ENCODE measurements around the gene WFDC1. TPM values are rescaled to one million over a fixed set of nuclear protein-coding genes. Genes with fewer than 3 reads are reported as not detected.
A peak's percentile ranks its signal among the peaks of the same experiment; 100 is the strongest.

The WFDC1 gene
- total and polyA plus RNA-seq, 7 donors: 0.32 to 1.2 (median 0.65) TPM; not detected in 1

- ATAC-seq (peak; percentile 69 to 96 (median 94)), DNase-seq (no peak)
- TF ChIP-seq, protein P1, sequence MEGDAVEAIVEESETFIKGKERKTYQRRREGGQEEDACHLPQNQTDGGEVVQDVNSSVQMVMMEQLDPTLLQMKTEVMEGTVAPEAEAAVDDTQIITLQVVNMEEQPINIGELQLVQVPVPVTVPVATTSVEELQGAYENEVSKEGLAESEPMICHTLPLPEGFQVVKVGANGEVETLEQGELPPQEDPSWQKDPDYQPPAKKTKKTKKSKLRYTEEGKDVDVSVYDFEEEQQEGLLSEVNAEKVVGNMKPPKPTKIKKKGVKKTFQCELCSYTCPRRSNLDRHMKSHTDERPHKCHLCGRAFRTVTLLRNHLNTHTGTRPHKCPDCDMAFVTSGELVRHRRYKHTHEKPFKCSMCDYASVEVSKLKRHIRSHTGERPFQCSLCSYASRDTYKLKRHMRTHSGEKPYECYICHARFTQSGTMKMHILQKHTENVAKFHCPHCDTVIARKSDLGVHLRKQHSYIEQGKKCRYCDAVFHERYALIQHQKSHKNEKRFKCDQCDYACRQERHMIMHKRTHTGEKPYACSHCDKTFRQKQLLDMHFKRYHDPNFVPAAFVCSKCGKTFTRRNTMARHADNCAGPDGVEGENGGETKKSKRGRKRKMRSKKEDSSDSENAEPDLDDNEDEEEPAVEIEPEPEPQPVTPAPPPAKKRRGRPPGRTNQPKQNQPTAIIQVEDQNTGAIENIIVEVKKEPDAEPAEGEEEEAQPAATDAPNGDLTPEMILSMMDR (IDR thresholded peaks at IDR 0.05): no peak
- Histone ChIP-seq H3K36me3 (ENCODE audit: insufficient read depth in 1 of 2, low read depth in 1 of 2) (no peaks in the 10 kb centered on the region), H3K27me3 (ENCODE audit: insufficient read depth in 3 of 3, low read length in 2 of 3) (no peaks in the 10 kb centered on the region), H3K4me3 (no peak overlapping the region), H3K4me1 (no peaks in the 10 kb centered on the region), H3K27ac (no peak overlapping the region), H3K9me3 (no peaks in the 10 kb centered on the region)
- 23 to 34% (median 26%) methylated on average over 4 of the region's 4 CpGs for WGBS, 3 donors
- intact Hi-C loops (cut with DNase I): no loop called here
Measured at GRCh38 chr16:84266451-84266850, 28.2 kb upstream of the WFDC1 start.

DNA sequence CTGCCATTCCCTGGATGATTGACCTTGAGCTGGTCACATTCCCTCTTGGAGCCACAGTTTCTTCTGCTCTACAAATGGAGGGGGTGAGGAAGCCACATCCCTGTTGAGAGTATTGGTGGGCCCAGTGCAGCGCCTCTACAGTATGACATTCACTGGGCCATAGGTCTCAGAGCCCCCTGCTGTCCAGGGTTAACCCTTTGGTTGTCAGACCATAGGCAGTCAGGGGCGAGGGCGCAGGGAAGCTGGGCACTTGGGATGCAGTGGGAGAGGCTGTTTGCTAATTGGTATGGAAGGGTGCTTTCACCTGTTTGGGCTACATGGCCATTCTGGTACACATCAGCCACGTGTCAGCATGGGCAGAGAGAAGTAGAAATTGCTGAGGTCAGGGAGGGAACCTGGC lies 27.3 kb upstream of the WFDC1 start:
- WGBS, 3 donors: 77 to 85% (median 81%) methylated on average over 4 of the region's 4 CpGs
- intact Hi-C loops (cut with DNase I): no loop called here
- no peak overlapping the region for H3K4me3 ChIP-seq
- DNase-seq: no peak
- peaks cover 0 to under 1% (median 0%) of the 10 kb centered on the region in 3 donors for H3K27me3 ChIP-seq (ENCODE audit: insufficient read depth in 3 of 3, low read length in 2 of 3)
- H3K27ac ChIP-seq: no peak overlapping the region
- no peaks in the 10 kb centered on the region for H3K9me3 ChIP-seq
- no peaks in the 10 kb centered on the region for H3K4me1 ChIP-seq
- TF ChIP-seq, protein P1 (IDR thresholded peaks at IDR 0.05): no peak
- ATAC-seq: no peak
- H3K36me3 ChIP-seq (ENCODE audit: insufficient read depth in 1 of 2, low read depth in 1 of 2): no peaks in the 10 kb centered on the region

- Histone ChIP-seq H3K27me3 (ENCODE audit: insufficient read depth in 3 of 3, low read length in 2 of 3) (peaks cover 0 to 9% (median 0%) of the 10 kb centered on the region in 3 donors), H3K4me3 (no peak overlapping the region), H3K4me1 (no peaks in the 10 kb centered on the region), H3K9me3 (no peaks in the 10 kb centered on the region), H3K27ac (no peak overlapping the region), H3K36me3 (ENCODE audit: insufficient read depth in 1 of 2, low read depth in 1 of 2) (no peaks in the 10 kb centered on the region)
- ATAC-seq (no peak), DNase-seq (no peak)
- WGBS, 3 donors: 43 to 52% (median 46%) methylated on average over 18 of the region's 18 CpGs
- TF ChIP-seq, protein P1 (IDR thresholded peaks at IDR 0.05): no peak
- intact Hi-C loops (cut with DNase I): no loop called here
Measured at GRCh38 chr16:84268291-84269040, 26.2 kb upstream of the WFDC1 start.

GRCh38 chr16:84270071-84270470 lies 24.6 kb upstream of the WFDC1 start:
- intact Hi-C loops (cut with DNase I): no loop called here
- Histone ChIP-seq H3K9me3 (no peaks in the 10 kb centered on the region), H3K36me3 (ENCODE audit: insufficient read depth in 1 of 2, low read depth in 1 of 2) (no peaks in the 10 kb centered on the region), H3K27ac (no peak overlapping the region), H3K27me3 (ENCODE audit: insufficient read depth in 3 of 3, low read length in 2 of 3) (peaks cover 0 to 9% (median 0%) of the 10 kb centered on the region in 3 donors), H3K4me1 (no peaks in the 10 kb centered on the region), H3K4me3 (no peak overlapping the region)
- 75 to 77% (median 75%) methylated on average over 9 of the region's 9 CpGs for whole genome bisulfite sequencing, 3 donors
- TF ChIP-seq, protein P1 (IDR thresholded peaks at IDR 0.05): no peak
- ATAC-seq: no peak
- no peak for DNase-seq
